HepG2 (cell line): ENCODE data around the gene CAPN15. TPM values are rescaled to one million over a fixed set of nuclear protein-coding genes. Genes with fewer than 3 reads are reported as not detected.

Experiments used
- ATAC-seq: fragments of 200-7000 bp; cut with Tn5 transposase; 3 replicates; pipeline ENCODE4 v1.9.1; 2020; ENCODE audit warnings: mild to moderate bottlenecking, moderate library complexity
- BruUV-seq: library from RNA; stranded (reverse); fragments of 400-500 nt; replicated peaks from 2 replicates; lab custom pipeline; 2021; lab: Mats Ljungman, UMichigan
- CTCF ChIA-PET: fragments of 300-600 bp; formaldehyde crosslinking; extraction: SDS; loops from one replicate; lab custom pipeline; 2021; ENCODE audit warnings: low total read pairs, inconsistent platforms, low intra/inter-chr PET ratio; lab: Yijun Ruan, JAX
- POLR2A ChIA-PET: fragments of 350-600 bp; sonication (Branson Sonifier 250); formaldehyde crosslinking; loops from one replicate; lab custom pipeline; 2020; ENCODE audit warnings: antibody characterized with exemption, inconsistent platforms; lab: Yijun Ruan, JAX
- DNase-seq: peaks from one replicate; pipeline ENCODE4 v3.0.0-alpha.2; 2015; ENCODE audit warnings: low spot score
- FAIRE-seq: peaks from 3 replicates; lab custom pipeline; 2011; peaks lifted over from hg19 to GRCh38; lab: Jason Lieb, UNC
- H2AFZ ChIP-seq: one replicate; pipeline ENCODE4 v1.6.1; 2011; ENCODE audit warnings: low read length, inconsistent platforms
- H3K27ac ChIP-seq: fragments of 300-600 bp; 3 replicates; pipeline ENCODE4 v1.8.0; 2011; ENCODE audit warnings: mixed run types, mild to moderate bottlenecking, mixed read lengths, low read length, inconsistent platforms; ENCODE audit not compliant: insufficient read depth; ENCODE audit errors: extremely low read length
- H3K27me3 ChIP-seq, 2 experiments: fragments of 200-600 bp in 1 of 2; 2 replicates in 1 of 2; 3 replicates in 1 of 2; pipeline versions ENCODE4 v1.6.0 to v1.8.0; 2011; ENCODE audit warnings: low read length in 2 of 2, mild to moderate bottlenecking in 2 of 2, moderate library complexity in 2 of 2, inconsistent platforms in 1 of 2; ENCODE audit not compliant: insufficient read depth in 2 of 2, control insufficient read depth in 1 of 2
- H3K36me3 ChIP-seq, 2 experiments: fragments of 200-600 bp in 1 of 2; replicated peaks in 1 of 2; 2 replicates in 1 of 2; 3 replicates in 1 of 2; pipeline versions ENCODE4 v1.5.1 to v1.8.0; 2011; ENCODE audit warnings: low read length in 2 of 2, inconsistent platforms in 1 of 2; ENCODE audit not compliant: insufficient read depth in 2 of 2, control insufficient read depth in 1 of 2
- H3K4me1 ChIP-seq: 2 replicates; pipeline ENCODE4 v1.5.1; 2012; ENCODE audit warnings: low read length, inconsistent platforms; ENCODE audit not compliant: insufficient read depth
- H3K4me2 ChIP-seq: 2 replicates; pipeline ENCODE4 v1.6.0; 2011; ENCODE audit warnings: low read depth, low read length, inconsistent platforms
- H3K4me3 ChIP-seq, 3 experiments: fragments of 200-600 bp in 1 of 3; sonication (generic), shearing (Covaris generic) in 1 of 3; replicated peaks in 1 of 3; 2 replicates each; pipeline ENCODE4 v1.5.1; 2011 to 2016; ENCODE audit warnings: low read length in 3 of 3, inconsistent platforms in 2 of 3, low read depth in 2 of 3, mild to moderate bottlenecking in 2 of 3, control low read depth in 1 of 3, mixed read lengths in 1 of 3; ENCODE audit not compliant: insufficient read depth in 1 of 3
- H3K79me2 ChIP-seq: one replicate; pipeline ENCODE4 v1.6.1; 2011; ENCODE audit warnings: low read length, inconsistent platforms; ENCODE audit not compliant: insufficient read depth
- H3K9ac ChIP-seq: 2 replicates; pipeline ENCODE4 v1.6.0; 2011; ENCODE audit warnings: mild to moderate bottlenecking, low read depth, low read length, inconsistent platforms; ENCODE audit not compliant: insufficient read depth
- H3K9me3 ChIP-seq: 2 replicates; pipeline ENCODE4 v1.5.1; 2012; ENCODE audit warnings: mild to moderate bottlenecking, low read length
- H4K20me1 ChIP-seq: 2 replicates; pipeline ENCODE4 v1.6.0; 2011; ENCODE audit warnings: inconsistent platforms, mild to moderate bottlenecking, low read length, moderate library complexity; ENCODE audit not compliant: insufficient read depth
- ATF6 ChIP-seq: sonication (generic); formaldehyde crosslinking; conservative IDR thresholded peaks from 2 replicates; pipeline ENCODE4 v1.4.0; 2020; ENCODE audit warnings: missing genetic modification reagents
- GMEB2 ChIP-seq: IDR thresholded peaks from 2 replicates; pipeline ENCODE4 v1.6.1; 2016; ENCODE audit warnings: missing biosample characterization, missing genetic modification reagents, low read depth
- KDM5B ChIP-seq: sonication (generic); formaldehyde crosslinking; IDR thresholded peaks from 2 replicates; pipeline ENCODE4 v1.4.0; 2020; ENCODE audit warnings: missing genetic modification reagents, mild to moderate bottlenecking, borderline replicate concordance
- TBX2 ChIP-seq: sonication (generic); formaldehyde crosslinking; IDR thresholded peaks from 2 replicates; pipeline ENCODE4 v1.5.0; 2020; ENCODE audit warnings: missing genetic modification reagents, mild to moderate bottlenecking, borderline replicate concordance
- ZBTB39 ChIP-seq: sonication (generic); formaldehyde crosslinking; IDR thresholded peaks from 2 replicates; pipeline ENCODE4 v1.5.0; 2020; ENCODE audit warnings: missing genetic modification reagents
- ZNF44 ChIP-seq: sonication (generic); formaldehyde crosslinking; IDR thresholded peaks from 2 replicates; pipeline ENCODE4 v1.5.1; 2020; ENCODE audit warnings: mild to moderate bottlenecking, missing genetic modification reagents
- ZNF605 ChIP-seq: sonication (generic); formaldehyde crosslinking; IDR thresholded peaks from 2 replicates; pipeline ENCODE4 v1.8.0; 2022; ENCODE audit warnings: mild to moderate bottlenecking, missing genetic modification reagents
- ZNF629 ChIP-seq: sonication (generic); formaldehyde crosslinking; conservative IDR thresholded peaks from 2 replicates; pipeline ENCODE4 v1.5.0; 2020; ENCODE audit warnings: missing genetic modification reagents
- whole genome bisulfite sequencing: methylation state at CpG from one replicate; pipeline ENCODE4 v1.1.6; 2017; ENCODE audit warnings: low lambda C conversion rate; 5-methylcytosine and 5-hydroxymethylcytosine counted together
- in situ Hi-C: cut with HindIII; loops from 2 replicates; pipeline ENCODE4 v1.10.0; 2017; ENCODE audit warnings: low pct_unique_long_range_greater_than_20kb; ENCODE audit not compliant: extremely low pct_ligation_motif_present
- intact Hi-C: fragments of 100-400 bp; cut with micrococcal nuclease; formaldehyde crosslinking; loops from one replicate; pipeline ENCODE4 v1.10.0; 2022; ENCODE audit not compliant: unreplicated experiment
- polyA plus RNA-seq, 8 experiments: library from polyadenylated mRNA; depleted of rRNA in 3 of 8; stranded (reverse) in 7 of 8; unstranded in 1 of 8; fragments of >200 nt; fragmentation: Illumina TruSeq in 4 of 8; extraction: Trizol in 4 of 8; gene quantifications; 2 replicates each; pipeline versions ENCODE4 v1.2.1 to v1.2.3, GENCODE V29; 2011 to 2016; ENCODE audit warnings: low read depth in 4 of 8, missing spikeins in 1 of 8, mixed read lengths in 1 of 8; ENCODE audit not compliant: insufficient read depth in 1 of 8
- total RNA-seq, 5 experiments: library from RNA; depleted of rRNA; stranded (reverse); fragments of >200 nt; fragmentation: Illumina TruSeq; extraction: Trizol; gene quantifications; 2 replicates each; pipeline ENCODE4 v1.2.3, GENCODE V29; 2016; ENCODE audit warnings: low read depth in 1 of 5

CAPN15 gene
- total and polyA plus RNA-seq, 2 of the 13 experiments (the other 11 are each of a cell fraction or from before 2014, with no cell fraction given), result 14.9 to 24.5 TPM

- Histone ChIP-seq H3K4me2 (no peak overlapping the region), H3K4me1 (peaks cover 20% of the 10 kb centered on the region), H3K79me2 (no peaks in the 10 kb centered on the region), H4K20me1 (no peaks in the 10 kb centered on the region), H3K27ac (no peak overlapping the region), H2AFZ (no peak overlapping the region), H3K4me3 (no peak overlapping the region), H3K9ac (no peak overlapping the region), H3K36me3 (no peaks in the 10 kb centered on the region), H3K9me3 (no peaks in the 10 kb centered on the region), H3K27me3 (no peaks in the 10 kb centered on the region)
- no peak for TF ChIP-seq ZNF605 (CRISPR knock-in tag)
- TF ChIP-seq GMEB2 (CRISPR knock-in tag), result no peak
- no peak for TF ChIP-seq TBX2 (CRISPR knock-in tag)
- TF ChIP-seq KDM5B (CRISPR knock-in tag), result no peak
- TF ChIP-seq ZBTB39 (CRISPR knock-in tag), result no peak
- no peak for TF ChIP-seq ZNF629 (CRISPR knock-in tag)
- TF ChIP-seq ZNF44 (CRISPR knock-in tag), result no peak
- TF ChIP-seq ATF6 (CRISPR knock-in tag), result no peak
- 98% methylated on average over 11 of the region's 19 CpGs for WGBS
- no peak for FAIRE-seq
- intact Hi-C loops, result loop anchor here (10.0 kb wide), 1 partner anchor 64 kb away; the partner anchor contains the start of genes MCRIP2 and WDR90
- in situ Hi-C loops, result no loop called here
- DNase-seq, result no peak
- ChIA-PET POLR2A (interaction anchor here (0.7 kb wide), 1 partner anchor 11 kb away, joined by 3 read pairs; no protein-coding TSS in a partner anchor), CTCF (no interaction called here)
- ATAC-seq, result no peak
- BruUV-seq, result no TSS peak
These were observed 53.5 kb downstream of the CAPN15 start for GRCh38 chr16:580946-581498.
